SK-N-SH treated with all-trans-retinoic acid at 6 μM for 48 hours (cell line): ENCODE results near the gene NFASC.

ENCODE experiments used
- BACH2 ChIP-seq: fragments of 250-450 bp; sonication (Bioruptor Pico); IDR thresholded peaks from 2 replicates; pipeline ENCODE4 v1.9.0; 2021; ENCODE audit warnings: mild to moderate bottlenecking, borderline replicate concordance
- TCF4 ChIP-seq: fragments of 250-450 bp; sonication (Bioruptor Pico); IDR thresholded peaks from 2 replicates; pipeline ENCODE4 v1.8.0; 2021; ENCODE audit warnings: mild to moderate bottlenecking, moderate library complexity, borderline replicate concordance
- ZFP30 ChIP-seq: fragments of 450-650 bp; formaldehyde crosslinking; IDR thresholded peaks from 2 replicates; pipeline ENCODE4 v1.5.0; 2022; ENCODE audit warnings: mild to moderate bottlenecking, moderate library complexity

- TF ChIP-seq ZFP30 (CRISPR knock-in tag), result no peak
- TF ChIP-seq TCF4 (CRISPR knock-in tag), result no peak
- TF ChIP-seq BACH2 (CRISPR knock-in tag), result no peak
Measured at GRCh38 chr1:204834752-204835151, 35.9 kb upstream of the NFASC start.
